HFFc6 (cell line): ENCODE results near the gene FOXK1. TPM values are rescaled to one million over a fixed set of nuclear protein-coding genes. Genes with fewer than 3 reads are reported as not detected.

Experiments
- DNase-seq: peaks from one replicate; pipeline ENCODE4 v3.0.0-alpha.2; 2018
- H3K27ac Mint-ChIP-seq: 2 replicates; pipeline ENCODE4 v1.8.0; 2020; ENCODE audit warnings: mild to moderate bottlenecking, mixed read lengths
- H3K27me3 Mint-ChIP-seq: 2 replicates; pipeline ENCODE4 v1.8.0; 2021; ENCODE audit warnings: mild to moderate bottlenecking, moderate library complexity, mixed read lengths; ENCODE audit not compliant: insufficient read depth
- H3K36me3 Mint-ChIP-seq: 2 replicates; pipeline ENCODE4 v1.8.0; 2021; ENCODE audit warnings: low read depth, mixed read lengths
- H3K4me1 Mint-ChIP-seq: 2 replicates; pipeline ENCODE4 v1.8.0; 2020; ENCODE audit warnings: low read depth, mixed read lengths
- H3K4me3 Mint-ChIP-seq: 2 replicates; pipeline ENCODE4 v1.8.0; 2020; ENCODE audit warnings: mild to moderate bottlenecking, moderate library complexity, mixed read lengths
- H3K9me3 Mint-ChIP-seq: 2 replicates; pipeline ENCODE4 v1.8.0; 2020; ENCODE audit warnings: mild to moderate bottlenecking, mixed read lengths
- total RNA-seq, 6 experiments: library from RNA; stranded (reverse); fragmentation: NEBNext Ultra II Directional; extraction: Animal tissue kit (Norgen Biotek cat#: 25700); gene quantifications; 2 replicates in 1 of 6; 3 replicates in 5 of 6; pipeline ENCODE4 v1.2.3, GENCODE V29; 2021
- TF ChIP-seq, protein P1 (sequence below): fragments of 200-600 bp; sonication (generic); IDR thresholded peaks from 2 replicates; pipeline ENCODE4 v1.5.0; 2021; ENCODE audit warnings: antibody characterized with exemption, mild to moderate bottlenecking

FOXK1 gene
- total RNA-seq, 6 experiments from 2014 or later: 33.8 to 39.4 (median 36.2) TPM

DNA sequence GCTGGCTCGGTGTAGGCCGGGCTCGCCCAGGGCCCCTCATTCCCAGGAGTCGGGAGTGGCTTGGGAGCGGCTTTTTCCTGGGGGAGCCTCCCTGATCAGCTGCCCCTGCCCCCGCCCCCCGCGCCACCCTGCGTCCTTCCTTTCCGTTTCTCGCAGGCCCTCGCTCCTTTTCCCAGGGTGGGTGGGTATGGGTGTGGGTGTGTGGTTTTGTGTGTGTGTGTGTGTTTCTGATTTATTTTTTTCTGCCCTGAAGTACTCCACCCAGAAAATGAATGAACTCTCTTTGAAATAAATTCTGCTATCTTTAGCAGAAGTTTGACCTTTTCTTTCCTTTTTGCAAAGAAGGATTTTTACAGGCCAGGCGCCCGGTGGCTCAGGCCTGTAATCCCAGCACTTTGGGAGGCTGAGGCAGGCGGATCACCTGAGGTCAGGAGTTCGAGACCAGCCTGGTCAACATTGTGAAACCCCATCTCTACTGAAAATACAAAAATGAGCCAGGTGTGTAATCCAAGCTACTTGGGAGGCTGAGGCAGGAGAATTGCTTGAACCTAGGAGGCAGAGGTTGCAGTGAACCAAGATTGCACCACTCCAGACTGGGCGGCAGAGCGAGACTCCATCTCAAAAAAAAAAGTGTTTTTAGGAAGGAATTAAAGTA, 63.3 kb downstream of the FOXK1 start:
- DNase-seq: no peak
- TF ChIP-seq, protein P1, sequence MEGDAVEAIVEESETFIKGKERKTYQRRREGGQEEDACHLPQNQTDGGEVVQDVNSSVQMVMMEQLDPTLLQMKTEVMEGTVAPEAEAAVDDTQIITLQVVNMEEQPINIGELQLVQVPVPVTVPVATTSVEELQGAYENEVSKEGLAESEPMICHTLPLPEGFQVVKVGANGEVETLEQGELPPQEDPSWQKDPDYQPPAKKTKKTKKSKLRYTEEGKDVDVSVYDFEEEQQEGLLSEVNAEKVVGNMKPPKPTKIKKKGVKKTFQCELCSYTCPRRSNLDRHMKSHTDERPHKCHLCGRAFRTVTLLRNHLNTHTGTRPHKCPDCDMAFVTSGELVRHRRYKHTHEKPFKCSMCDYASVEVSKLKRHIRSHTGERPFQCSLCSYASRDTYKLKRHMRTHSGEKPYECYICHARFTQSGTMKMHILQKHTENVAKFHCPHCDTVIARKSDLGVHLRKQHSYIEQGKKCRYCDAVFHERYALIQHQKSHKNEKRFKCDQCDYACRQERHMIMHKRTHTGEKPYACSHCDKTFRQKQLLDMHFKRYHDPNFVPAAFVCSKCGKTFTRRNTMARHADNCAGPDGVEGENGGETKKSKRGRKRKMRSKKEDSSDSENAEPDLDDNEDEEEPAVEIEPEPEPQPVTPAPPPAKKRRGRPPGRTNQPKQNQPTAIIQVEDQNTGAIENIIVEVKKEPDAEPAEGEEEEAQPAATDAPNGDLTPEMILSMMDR: no peak
- H3K4me1 Mint-ChIP-seq: peaks cover 37% of the 10 kb centered on the region
- peaks cover 40% of the 10 kb centered on the region for H3K36me3 Mint-ChIP-seq
- H3K9me3 Mint-ChIP-seq: no peaks in the 10 kb centered on the region; the same call in 1 of the 2 replicates
- H3K4me3 Mint-ChIP-seq: peak overlapping the region; percentile 87
- H3K27ac Mint-ChIP-seq: peak overlapping the region; percentile 99
- no peaks in the 10 kb centered on the region; the same call in 1 of the 2 replicates for H3K27me3 Mint-ChIP-seq

DNA sequence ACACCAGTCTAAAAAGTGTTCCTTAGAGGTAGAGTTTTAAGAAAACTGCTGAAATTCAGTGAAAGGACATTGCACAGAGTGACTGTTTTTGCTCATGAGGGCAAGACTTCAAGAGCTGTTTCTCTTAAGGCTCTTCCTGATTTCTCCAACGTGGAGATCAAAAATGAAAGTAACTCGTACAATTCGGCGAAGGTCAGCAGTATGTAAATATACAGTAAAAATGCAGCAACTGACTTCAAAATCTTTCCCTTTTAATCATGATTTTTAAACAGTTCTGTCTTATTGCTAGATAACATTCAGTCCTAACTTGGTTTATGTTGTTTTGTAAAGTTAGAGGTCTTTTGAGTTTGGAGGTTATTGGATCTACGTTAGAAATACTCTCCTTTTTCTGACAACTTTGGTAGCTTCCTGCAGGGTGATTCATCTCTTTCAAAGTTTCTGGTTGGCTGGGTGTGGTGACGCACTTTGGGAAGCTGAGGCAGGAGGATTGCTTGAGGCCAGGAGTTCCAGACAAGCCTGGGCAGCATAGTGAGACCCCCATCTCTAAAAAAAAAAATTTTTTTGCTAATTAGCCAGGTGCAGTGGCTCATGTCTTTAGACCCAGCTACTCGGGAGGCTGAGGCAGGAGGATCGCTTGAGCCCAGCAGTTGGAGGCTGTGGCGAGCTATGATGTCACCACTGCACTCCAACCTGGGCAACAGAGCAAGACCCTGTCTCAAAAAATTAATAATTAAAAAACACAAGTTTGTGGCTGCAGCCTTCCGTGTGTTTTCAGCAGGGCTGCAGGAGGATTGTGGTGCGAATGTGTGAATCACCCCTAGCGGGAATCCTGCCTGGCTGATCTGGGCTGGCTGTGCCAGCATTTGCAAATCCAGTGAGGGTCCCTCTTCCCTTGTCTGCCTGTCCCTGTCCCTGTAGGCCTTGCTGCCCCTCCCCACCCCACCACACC, 64.2 kb downstream of the FOXK1 start:
- TF ChIP-seq, protein P1: no peak
- Mint-ChIP-seq H3K36me3 (peaks cover 34% of the 10 kb centered on the region), H3K4me1 (peaks cover 37% of the 10 kb centered on the region), H3K9me3 (no peaks in the 10 kb centered on the region; the same call in 1 of the 2 replicates), H3K27me3 (no peaks in the 10 kb centered on the region; the same call in 1 of the 2 replicates), H3K27ac (peak overlapping the region; percentile 99), H3K4me3 (peak overlapping the region; percentile 87)
- DNase-seq: peak; percentile 63

DNA sequence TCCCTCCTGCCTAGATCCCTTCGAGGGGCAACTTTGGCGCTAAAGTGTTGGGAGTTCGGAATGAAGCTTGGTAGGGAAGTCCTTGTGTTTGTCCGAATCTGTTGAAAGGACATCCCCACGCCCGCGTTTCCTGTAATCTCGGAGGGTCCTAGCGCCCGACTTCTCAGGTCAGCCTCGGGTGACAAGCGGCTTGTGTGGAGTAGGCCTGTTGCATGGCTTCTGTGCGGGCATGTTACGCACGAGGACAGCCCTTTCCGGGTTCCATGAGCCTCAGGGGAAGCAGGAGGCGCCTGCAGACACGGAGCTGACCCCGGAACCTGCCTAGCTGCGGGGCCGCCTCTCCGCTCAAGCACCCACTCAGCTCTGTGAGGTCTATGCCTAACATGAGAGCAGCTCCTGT, 64.9 kb downstream of the FOXK1 start:
- no peak for DNase-seq
- H3K27me3 Mint-ChIP-seq: no peaks in the 10 kb centered on the region; the same call in 1 of the 2 replicates
- H3K9me3 Mint-ChIP-seq: no peaks in the 10 kb centered on the region; the same call in 1 of the 2 replicates
- H3K4me1 Mint-ChIP-seq: peaks cover 32% of the 10 kb centered on the region
- H3K27ac Mint-ChIP-seq: peak overlapping the region; percentile 69
- H3K4me3 Mint-ChIP-seq: no peak overlapping the region
- peaks cover 29% of the 10 kb centered on the region for H3K36me3 Mint-ChIP-seq
- TF ChIP-seq, protein P1: no peak

DNA sequence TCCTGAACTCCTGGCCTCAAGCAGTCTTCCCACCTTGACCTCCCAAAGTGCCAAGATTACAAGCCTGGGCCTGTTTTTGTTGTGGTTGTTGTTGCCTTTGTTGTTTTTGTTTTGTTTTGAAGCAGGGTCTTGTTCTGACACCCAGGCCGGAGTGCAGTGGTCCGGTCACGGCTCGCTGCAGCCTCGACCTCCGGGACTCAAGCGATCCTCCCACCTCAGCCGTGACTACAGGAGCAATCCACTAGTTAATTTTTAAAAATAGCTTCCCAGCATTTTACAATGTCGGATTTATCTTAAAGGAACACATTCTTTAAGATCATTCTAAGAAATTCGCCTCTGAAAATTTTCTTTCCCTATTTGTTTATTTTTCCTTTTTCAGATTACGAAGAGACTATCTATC, 65.7 kb downstream of the FOXK1 start:
- H3K27me3 Mint-ChIP-seq: no peaks in the 10 kb centered on the region; the same call in 1 of the 2 replicates
- no peak for DNase-seq
- TF ChIP-seq, protein P1: no peak
- peaks cover 29% of the 10 kb centered on the region for H3K36me3 Mint-ChIP-seq
- H3K27ac Mint-ChIP-seq: peak overlapping the region; percentile 69
- peaks cover 32% of the 10 kb centered on the region for H3K4me1 Mint-ChIP-seq
- no peaks in the 10 kb centered on the region; the same call in 1 of the 2 replicates for H3K9me3 Mint-ChIP-seq
- H3K4me3 Mint-ChIP-seq: 0 out of 2 replicates have a peak overlapping the region, but pooled peaks have one; percentile 33

DNA sequence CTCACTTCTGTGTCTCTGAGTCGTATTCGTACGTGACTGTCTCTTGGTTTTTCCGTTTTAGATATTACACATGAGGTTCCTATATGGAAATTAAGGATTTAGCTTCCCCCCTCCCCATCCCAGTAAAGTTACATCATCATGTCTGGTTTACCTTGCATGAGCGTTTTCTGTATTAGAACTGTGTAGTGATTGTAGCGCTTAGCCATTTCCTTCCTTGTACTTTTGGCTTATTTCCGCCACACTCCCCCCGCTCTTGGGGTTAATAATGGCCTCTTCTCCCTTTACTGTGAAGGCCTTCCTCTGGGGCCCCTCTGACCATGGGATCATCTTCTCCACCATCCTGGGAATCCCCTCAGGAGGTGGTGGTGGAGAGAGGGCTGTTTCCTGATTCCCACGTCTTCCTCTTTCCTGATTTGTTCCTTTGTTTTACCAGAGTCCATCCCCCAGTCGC, 66.2 kb downstream of the FOXK1 start:
- Mint-ChIP-seq H3K9me3 (no peaks in the 10 kb centered on the region; the same call in 1 of the 2 replicates), H3K27ac (peak overlapping the region; percentile 69), H3K27me3 (no peaks in the 10 kb centered on the region; the same call in 1 of the 2 replicates), H3K36me3 (peaks cover 29% of the 10 kb centered on the region), H3K4me3 (0 out of 2 replicates have a peak overlapping the region, but pooled peaks have one; percentile 33), H3K4me1 (peaks cover 32% of the 10 kb centered on the region)
- no peak for DNase-seq
- TF ChIP-seq, protein P1: no peak
